Amniotic epithelial cell (primary cell): ENCODE results near the gene IRF3.
"Not testable (repeated sequence)": the region's sequence is repeated elsewhere in the genome, so short reads cannot be mapped to it uniquely, and the experiment has no call there.

Source experiments
- DNase-seq: peaks from one replicate; pipeline ENCODE4 v3.0.0-alpha.2; 2010; ENCODE audit warnings: low read depth

Gene IRF3

DNA sequence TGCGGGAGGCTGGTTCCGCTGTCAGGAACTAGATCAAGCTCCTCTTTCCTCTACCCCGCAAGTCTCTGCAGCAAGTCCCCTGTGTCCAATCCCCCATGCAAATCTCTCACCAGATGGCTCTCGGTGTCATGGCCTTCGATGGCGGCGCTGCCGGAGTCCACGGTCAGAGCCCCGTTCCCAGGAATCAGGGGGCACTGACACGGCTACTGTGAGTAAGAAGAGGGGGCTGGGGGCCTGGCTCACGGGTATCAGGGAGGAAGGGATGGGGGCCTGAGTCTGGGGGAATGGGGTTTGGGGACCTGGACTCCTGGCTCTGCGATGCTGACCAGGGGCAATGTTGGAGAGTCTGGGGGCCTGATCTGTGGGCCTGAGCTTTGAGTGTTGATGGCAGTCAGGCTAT lies 19.7 kb downstream of the IRF3 start:
- no peak for DNase-seq

DNA sequence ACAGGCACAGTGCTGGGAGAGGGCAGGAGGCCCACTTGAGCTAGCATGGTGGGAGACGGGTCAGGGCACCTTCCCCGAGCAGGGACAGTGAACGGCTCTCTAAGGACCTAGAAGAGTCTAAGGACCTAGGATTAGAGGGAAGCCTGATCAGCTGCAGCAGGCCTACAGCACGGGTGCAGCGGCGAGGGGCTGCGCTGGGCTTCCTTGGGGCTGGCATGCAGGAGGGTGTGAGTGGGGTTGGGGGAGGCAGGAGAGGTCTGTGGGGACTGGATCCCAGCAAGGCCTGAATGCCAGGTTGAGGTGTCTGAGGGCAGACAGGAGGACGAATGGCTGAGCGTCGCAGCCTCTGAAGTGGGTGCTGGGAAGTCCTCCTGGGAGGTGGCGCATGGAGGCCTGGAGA lies 20.1 kb downstream of the IRF3 start:
- DNase-seq = no peak

DNA sequence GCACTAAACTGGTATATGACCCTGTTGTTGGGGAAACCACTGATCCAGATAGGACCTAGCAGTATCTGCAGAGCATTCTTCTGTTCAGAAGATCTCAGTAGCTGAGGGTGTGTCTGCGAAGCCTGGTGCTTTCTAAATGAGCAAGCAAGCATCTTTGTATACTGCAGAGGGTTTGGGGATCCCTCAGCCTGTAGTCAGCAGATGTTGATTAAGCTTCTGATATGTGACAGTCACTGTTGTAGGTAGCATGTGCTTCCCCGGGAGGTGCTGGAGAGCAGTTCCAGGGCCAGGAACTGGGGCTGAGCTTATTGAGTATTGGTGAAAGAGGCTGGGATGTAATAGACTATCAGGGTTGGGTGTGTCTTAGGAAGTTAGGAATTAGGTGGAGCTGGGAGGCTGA lies 22.2 kb downstream of the IRF3 start:
- DNase-seq = no peak

DNA sequence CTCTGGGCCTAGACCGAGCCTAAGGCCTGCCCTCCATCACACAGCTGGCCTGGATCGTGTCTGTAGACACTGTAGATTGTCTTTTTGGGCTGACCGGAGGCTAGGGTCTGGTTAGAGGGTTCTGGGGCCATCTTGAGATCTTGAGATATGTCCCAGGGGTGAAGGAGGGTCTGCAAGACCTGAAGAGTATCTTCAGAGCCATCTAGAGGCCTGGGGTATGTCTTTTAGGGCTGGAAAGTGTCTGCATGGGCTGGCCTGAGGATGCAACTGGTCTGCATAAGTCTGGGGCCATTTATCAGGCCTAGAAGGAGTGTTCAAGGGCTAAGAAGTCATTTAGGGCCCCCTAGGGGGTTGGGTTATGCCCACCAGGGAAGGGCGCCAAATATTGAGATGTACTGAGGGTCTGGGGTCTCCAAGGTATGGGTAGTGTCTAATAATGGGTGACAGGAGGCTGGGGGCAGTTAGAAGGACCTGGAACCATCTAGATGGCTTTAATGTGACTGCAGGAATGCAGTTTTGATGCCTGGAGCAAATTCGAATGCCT lies 23.1 kb downstream of the IRF3 start:
- DNase-seq = no peak

DNA sequence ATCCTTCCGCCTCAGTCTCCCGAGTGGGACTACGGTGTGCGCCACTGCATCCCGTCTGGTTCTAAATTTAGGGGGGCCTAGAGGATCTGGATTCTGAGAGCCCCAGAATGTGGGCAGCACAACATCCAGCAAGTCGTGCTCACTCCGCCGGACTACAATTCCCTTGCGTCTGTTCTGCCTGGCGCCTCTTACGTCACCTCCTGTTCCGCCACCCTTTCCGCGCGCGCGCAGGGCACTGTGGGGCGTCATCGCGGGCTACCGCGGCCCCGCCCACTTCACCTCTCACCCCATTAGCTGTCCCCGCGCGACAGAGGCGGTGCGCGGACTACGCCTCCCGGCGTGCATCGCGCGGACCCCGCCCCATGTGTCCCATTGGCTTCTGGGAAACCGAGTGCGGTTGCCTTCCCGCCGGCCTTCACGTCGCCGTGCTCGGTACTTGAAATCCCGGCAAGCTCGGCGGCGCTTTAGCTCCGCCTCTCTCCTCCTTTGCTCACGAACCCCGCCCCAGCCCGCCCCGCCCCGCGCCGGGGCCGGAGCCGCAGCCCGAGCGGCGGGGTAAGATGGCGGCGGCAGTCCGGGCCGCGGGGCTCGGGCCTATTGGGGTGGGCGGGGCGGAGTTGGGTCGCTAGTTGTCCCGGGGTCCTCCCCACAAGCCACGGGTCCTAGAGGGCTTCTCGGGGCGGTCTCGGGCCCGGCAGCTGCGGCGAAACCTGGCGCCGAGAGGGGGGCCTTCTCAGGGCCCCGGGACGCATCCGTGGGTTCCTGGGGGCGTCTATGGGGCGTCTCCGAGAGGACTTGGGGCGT lies 23.8 kb downstream of the IRF3 start, which contains the start of gene SCAF1:
SCAF1 (plus strand) TSS at position 522 of the 804 bp plus-strand sequence. CDS start 2,818 bp downstream, outside the sequence.
- peak; percentile 99 for DNase-seq

DNA sequence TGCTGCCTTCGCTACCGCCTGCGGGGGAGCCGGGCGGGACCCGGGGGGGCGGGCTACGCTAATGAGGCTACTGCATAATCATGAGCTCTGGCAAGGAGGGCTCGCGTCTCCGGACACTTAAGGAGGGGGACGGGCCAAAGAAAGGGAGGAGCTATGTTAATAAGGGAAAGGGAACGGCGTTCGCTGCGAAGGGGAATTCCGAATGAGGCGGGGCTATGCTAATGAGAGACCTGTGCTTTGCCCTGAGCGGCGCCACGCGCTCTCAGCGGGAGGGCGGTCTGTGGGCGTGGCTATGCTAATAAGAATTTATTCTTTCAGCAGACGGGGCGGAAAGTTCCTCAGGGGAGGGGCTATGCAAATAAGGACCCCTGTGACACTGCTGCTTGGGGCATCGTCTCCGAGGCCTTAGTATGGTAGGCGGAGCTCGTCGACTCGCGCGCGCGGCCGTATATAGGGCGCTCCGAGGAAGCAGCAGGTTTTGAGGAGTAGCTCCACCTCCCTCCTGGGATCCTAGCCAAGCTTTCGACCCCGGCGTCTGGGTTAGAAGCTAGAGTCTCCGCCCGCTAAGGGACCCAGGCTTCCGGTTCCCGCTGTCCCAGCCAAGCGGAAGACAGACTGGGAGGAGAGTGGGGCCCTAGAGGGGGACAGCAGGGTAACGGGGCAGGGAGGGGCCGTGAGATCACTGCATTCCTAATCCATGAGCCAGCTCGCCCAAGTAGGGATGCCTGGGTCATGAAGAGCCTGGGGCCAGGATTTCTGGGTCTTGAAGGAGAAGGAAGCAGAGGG lies 25.4 kb downstream of the IRF3 start, which contains the start of gene RRAS:
RRAS (minus strand) TSS at position 31 of the 786 bp plus-strand sequence. CDS start 45 bp downstream, outside the sequence.
- DNase-seq = peak; percentile 100

DNA sequence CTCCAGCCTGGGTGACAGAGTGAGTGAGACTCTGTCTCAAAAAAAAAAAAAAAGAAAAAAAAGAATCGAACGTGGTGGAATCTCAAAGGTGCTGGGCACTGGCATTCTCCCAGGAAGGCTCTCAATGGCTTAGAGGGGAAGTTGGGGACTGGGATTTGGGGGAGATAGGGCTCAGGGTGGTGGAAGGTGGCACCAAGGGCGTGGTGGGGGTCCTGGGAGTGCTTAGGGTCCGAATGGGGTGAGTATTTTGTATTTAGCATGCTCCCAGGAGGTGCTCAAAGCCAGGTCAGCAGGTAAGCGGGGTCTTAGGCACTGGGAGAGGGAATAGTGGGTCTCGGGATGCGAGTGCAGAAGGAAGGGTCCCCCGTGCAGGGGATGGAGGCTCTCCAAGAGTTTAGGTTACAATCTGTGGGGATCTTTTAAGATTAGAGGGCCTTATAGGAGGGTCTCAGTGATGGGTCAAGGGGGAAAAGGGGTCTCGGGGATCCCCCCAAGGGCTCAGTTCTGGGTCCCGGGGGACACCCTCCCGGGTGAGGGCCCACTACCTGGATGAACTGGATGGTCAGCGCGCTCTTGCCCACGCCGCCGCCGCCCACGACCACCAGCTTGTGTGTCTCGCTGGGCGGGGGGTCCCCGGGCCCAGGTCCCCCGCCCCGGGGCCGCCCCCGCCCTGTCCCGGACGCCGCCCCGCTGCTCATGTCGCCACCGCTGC lies 26.1 kb downstream of the IRF3 start:
- DNase-seq = no peak

DNA sequence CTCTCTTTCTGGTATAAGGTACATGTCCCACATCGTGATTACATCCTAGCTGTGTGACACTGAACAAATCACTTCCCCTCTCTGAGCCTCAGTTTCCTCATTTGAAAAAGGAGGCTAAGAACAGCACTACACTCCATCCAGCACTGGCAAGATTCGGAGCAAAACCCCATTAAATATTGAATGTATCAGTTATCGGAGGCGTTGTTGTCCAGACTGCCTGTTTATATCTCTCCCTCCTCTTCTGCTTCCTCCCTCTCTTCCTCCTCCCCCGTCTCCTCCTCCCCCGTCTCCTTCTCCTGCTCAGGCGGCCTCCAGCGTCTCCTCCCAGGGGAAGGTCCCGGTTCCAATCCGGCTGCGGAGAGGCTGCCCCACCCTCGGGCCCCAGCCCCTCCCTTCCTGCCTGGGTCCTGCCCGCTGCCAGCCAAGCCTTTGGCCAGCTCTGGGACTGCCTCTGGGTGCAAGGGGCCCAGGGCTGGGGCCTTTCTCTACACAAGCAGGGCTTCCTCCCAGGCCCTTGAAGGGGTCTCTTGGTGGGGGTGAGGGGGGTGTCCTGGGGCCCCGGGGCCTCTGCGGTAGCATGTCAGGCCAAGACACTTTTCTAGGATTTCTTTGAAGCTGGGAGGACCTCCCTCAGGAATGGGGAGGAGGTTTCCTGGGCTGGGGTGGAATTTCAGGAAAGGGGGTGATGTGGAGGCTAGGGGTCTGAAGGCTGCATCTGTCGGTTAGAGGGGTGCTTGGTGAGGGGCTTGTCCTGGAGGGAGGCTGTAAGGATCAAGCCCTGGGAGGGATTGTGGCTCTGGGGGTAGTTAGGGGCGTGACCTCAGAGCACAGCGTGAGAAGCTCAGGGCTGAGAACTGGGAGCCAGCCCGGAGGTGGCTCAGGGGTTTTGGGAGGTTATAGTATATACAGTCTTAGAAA lies 27.6 kb downstream of the IRF3 start:
- peak; percentile 77 for DNase-seq

DNA sequence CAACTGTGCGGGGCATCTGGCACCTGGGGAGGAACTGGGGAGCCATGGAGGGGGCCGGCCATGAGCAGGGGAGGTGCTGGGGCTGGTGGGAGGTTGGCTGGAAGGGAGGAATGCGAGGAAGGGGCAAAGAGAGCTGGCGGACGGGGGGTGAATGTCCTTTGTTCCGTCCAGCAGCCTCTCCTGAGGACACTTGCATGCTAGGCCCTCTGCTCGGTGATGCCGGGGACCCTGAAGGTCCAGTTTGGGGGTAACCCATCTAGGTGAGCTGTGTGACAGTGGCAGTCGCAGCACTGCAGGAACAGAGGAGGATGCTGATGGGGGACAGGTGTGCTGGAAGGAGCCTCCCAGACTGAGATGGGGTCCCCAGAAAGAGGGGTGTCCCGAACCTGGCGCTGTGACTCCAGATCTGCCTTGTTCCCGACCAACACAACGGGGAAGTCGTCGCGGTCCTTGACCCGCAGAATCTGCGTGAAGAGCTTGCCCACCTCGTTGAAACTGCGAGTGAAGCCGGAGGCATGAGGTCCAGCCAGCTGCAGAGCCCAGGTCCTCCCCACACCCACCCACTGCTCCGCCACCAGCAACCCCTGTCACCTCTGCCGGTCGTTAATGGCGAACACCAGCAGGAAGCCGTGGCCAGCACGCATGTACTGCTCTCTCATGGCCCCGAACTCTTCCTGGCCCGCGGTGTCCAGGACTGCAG lies 29.3 kb downstream of the IRF3 start:
- no peak for DNase-seq

DNA sequence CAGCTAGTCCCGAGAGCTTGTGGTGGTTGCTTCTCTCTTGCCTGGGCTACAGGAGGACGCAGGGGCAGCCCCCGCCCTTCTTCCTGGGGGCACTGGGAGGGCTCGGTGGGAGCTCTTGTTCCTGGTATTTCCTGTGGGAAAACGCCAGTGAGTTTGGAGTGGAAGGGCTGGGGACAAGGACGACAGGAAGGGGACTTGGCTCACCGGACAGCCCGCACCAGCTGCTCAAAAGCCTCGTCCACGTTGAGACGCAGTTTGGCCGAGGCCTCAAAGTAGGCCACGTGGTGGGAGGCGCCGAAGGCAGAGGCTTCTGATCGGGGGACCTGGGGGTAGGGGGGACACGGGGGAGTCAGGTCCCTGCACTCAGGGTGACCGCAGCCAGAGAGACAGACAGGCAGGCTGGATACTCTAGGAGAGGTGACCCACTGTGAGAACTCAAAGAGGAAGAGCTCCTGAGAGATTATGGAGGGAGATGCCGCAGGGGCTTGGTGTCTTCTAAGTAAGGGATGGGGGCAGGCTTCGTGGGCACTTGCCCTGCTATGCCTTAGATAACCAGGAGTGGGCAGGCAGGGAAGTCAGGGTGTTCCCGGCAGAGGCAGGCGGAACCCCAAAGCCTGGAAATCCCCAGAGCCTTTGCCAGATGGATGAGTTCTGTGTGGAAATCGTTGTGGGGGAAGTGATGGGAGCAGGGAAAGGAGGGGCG lies 30.0 kb downstream of the IRF3 start:
- DNase-seq = peak; percentile 50

DNA sequence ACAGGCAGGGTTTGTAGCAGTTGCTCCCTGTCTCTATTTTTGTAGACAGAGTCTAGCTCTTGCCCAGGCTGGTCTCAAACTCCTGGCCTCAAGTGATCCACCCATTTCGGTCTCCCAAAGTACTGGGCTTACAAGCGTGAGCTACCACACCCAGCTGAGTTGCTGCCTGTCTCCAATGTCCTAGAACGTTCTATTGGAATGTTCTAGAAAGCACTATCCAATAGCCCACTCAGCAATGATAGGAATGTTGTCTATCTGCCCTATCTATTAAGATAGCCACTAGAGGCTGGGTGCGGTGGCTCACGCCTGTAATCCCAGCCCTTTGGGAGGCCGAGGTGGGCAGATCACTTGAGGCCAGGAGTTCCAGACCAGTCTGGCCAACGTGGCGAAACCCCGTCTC lies 32.4 kb downstream of the IRF3 start:
- peak; percentile 57 for DNase-seq

DNA sequence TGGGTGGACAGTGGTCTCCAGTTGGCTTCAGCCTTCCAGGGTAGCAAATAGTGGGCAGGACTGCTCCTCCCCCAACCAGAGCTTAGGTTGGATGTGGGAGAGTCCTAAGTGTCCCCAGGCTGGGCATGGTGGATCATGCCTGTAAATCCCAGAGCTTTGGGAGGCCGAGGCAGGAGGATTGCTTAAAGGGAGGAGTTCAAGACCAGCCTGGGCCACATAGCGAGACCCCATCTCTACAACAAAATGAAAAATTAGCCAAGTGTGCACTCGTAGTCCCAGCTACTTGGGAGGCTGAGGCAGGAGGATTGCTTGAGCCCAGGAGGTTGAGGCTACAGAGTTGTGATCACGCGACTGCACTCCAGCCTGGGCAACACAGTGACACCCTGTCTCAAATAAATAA lies 33.1 kb downstream of the IRF3 start:
- no peak for DNase-seq

DNA sequence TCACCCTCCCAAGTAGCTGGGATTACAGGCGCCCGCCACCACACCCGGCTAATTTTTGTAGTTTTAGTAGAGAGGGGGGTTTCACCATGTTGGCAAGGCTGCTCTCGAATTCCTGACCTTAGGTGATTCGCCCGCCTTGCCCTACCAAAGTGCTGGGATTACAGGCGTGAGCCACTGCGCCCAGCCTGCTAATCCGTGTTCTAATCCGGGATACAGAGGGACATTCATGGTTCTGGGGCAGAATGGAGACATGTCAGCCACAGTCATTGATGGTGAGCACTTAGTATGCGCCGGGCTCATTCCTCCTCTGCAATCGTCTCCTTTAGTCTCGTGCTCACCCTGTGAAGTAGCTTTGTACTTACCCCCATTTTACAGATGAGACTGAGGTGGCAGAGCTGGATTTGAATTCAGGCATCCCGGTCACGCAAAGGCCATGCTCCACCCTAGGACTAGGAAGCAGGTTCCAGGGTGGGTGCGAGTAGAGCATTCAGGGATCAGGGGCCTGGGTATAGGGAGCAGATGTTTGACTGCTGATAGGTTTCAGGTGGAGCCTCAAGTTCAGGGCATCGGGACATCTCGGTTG lies 34.0 kb downstream of the IRF3 start:
- no peak for DNase-seq

DNA sequence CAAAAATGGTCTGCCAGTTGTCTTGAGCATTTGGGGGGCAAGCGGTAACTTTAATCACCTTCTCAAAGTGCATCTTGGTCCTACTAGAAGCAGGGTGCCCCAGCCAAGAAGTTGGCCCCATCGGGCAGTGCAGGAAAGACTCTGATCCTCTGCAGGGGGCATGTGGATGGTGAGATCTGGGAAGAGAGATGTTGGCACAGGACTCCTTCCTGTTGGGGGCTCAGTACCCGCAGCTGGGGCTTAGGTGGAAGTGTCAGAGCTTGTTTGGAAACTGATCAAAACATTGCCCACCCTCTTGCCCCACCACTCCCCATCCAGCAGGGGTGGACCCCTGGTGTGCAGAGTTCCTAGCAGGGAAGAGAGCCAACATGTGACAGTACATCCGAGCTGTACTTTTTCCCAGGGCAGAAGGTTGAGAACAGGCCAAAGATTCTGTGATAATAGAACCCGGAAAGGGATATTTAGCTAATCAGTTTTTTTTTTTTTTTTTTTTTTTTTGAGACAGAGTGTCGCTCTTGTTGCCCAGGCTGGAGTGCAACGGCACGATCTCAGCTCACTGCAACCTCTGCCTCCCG lies 34.6 kb downstream of the IRF3 start:
- no peak for DNase-seq

DNA sequence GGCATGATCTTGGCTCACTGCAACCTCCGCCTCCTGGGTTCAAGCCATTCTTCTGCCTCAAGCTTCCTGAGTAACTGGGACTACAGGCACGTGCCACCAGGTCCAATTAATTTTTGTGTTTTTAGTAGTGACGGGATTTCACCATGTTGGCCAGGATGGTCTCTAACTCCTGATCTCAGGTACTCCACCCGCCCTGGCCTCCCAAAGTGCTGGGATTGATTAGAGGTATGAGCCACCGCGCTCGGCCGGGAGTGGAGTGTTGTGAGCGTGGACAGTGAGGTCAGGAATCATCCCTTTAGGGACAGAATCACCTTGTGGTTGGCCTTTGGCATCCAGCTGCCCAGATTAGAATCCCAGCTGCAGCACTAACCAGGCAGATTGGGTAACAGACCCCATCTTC lies 36.0 kb downstream of the IRF3 start:
- DNase-seq = no peak

DNA sequence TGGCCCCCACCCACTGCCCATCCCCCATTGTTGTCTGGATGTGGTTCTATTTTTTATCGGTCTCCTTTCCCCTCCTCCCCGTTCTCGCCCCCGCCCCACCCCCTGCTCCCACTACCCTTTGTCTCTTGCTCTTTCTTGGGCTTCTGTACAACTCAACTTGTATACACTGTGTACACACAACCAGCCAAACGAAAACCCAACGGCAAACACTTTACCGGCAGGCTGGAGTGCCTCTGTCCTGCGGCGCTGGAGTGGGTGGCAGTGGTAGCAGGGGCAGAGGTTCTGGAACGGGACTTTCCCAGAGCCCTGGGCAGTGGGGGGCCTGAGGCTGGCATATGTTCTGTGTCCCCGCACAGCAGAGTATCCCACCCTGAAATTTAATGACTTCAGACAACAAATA lies 39.4 kb downstream of the IRF3 start:
- DNase-seq = no peak

DNA sequence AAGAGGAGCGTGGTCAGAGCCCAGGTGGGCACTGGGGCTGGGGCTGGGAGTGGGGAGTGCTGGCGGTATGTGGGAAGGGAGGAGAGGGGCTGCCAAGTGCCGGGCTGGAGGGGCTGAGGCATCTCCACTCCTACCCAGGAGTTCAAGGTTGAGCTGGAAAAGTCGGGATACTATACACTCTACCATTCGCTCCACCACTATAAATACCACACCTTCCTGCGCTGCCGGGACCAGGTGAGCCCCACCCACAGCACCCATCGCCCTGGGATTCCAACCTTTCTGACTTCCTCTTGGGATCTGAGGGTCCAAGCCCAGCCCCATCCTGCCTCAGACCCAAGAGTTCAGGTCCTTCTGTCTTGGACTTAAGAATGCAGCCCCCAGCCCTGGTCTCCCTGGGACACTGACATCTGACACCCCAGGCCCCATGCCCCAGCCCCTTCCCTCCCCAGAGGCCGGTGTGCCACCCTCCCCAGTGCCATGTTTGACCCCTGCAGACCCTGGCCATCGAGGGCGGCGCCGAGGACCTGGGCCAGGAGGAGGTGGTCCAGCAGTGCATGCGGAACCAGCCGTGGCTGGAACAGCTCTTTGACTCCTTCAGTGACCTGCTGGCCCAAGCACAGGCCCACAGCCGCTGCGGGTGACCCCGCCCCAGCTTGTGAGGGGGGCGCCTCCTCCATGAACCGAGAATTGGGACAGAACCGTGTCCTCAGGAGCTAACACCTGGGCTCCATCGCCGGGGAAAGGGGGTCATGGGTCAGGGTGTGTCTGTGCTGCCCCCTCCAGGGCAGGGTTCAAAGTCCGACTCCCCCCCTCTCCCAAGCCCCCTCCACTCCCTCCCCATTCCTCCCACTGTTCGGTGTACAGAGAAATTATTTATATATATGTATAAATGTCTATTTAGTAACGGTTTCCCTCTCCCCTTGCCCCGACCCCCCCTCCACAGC lies 40.4 kb downstream of the IRF3 start:
- no peak for DNase-seq

DNA sequence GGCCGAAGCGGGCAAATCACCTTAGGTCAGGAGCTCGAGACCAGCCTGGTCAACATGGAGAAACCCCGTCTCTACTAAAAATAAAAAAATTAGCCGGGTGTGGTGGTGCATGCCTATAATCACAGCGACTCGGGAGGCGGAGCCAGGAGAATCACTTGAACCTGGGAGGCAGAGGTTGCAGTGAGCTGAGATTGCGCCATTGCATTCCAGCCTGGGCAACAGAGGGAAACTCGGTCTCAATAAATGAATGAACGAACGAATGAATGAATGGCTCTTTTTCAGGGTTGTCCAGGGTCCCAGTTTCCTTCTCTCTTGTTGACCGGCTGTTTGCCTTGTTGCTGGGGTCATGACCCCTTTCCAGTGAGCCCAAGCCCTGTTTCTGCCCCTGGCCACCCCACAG lies 47.8 kb downstream of the IRF3 start:
- not testable (repeated sequence) for DNase-seq
